ENCODE data around the gene ASGR2.

ASGR2 gene

GRCh38 chr17:7120123-7120522, 5.5 kb upstream of the ASGR2 start:
- TF ChIP-seq, protein P1, sequence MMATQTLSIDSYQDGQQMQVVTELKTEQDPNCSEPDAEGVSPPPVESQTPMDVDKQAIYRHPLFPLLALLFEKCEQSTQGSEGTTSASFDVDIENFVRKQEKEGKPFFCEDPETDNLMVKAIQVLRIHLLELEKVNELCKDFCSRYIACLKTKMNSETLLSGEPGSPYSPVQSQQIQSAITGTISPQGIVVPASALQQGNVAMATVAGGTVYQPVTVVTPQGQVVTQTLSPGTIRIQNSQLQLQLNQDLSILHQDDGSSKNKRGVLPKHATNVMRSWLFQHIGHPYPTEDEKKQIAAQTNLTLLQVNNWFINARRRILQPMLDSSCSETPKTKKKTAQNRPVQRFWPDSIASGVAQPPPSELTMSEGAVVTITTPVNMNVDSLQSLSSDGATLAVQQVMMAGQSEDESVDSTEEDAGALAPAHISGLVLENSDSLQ (IDR thresholded peaks at IDR 0.05) = no peak
- ChIA-PET POLR2A (no interaction called here), CTCF (interaction anchor here (0.7 kb wide), 1 partner anchor 12 kb away, joined by 3 read pairs; no protein-coding TSS in a partner anchor)
- DNase-seq (ENCODE audit: extremely low spot score) = no peak

DNA sequence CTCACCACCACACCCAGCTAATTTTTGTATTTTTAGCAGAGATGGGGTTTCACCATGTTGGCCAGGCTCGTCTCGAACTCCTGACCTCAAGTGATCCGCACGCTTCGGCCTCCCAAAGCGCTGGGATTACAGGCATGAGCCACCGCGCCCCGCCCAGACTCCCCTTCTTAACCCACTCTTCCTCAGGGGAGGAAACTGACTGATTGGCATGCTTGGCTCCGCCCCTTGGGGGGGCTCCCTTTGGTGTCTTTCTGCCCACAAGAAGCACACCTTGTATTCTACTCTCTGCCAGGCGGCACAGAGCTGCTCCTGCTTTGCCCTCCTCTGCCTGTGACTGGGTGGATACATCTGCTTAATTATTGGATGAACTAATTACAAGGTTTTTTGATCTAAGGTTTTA, 4.7 kb upstream of the ASGR2 start:
- no peak for DNase-seq (ENCODE audit: extremely low spot score)
- ChIA-PET CTCF (no interaction called here), POLR2A (no interaction called here)
- TF ChIP-seq, protein P1 (IDR thresholded peaks at IDR 0.05) = 0 out of 2 replicates have a peak, but pooled peaks have one; percentile 19
- no peak for TF ChIP-seq FOXM1 (IDR thresholded peaks at IDR 0.05; ENCODE audit: borderline replicate concordance)

DNA sequence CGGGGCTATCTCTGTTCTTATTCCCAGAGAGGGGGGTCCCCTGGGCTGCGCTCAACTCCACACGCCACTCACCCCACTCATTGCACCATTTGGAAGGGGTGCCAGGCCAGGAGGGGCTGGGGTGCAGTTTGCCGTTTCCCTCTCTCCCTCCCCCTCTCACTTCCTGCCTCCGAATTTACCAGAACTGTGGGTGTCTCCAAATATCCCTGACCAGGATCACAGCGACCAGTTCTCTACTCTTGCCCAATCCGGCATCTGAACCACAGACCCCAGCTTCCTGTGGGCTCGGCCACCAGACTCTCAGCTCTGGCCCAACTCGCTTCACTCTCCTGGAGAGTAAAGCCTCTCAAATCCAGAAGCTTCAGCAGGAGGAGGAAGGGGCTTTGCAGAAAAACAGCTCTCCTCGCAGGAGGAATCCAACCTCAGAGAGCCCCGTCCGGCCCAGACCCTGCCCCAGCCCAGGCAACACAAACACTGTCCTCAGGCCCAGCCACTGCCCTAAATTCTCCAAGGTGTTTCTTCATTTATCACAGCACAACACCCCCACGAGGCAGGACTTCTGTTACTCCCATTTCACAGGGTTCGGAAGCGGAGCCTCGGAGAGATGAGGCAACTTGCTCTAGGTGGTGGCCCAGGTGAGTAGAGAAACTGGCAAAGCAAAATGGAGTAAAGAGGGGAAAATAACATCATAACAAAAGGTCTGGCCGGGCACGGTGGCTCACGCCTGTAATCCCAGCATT, 423 bp upstream of the ASGR2 start:
- ChIA-PET POLR2A (no interaction called here), CTCF (no interaction called here)
- TF ChIP-seq FOXA1 (IDR thresholded peaks at IDR 0.05) (no peak), TARDBP (IDR thresholded peaks at IDR 0.05) (no peak), BHLHE40 (IDR thresholded peaks at IDR 0.05; ENCODE audit: borderline replicate concordance) (no peak), L3MBTL2 (conservative IDR thresholded peaks at IDR 0.05) (no peak), ELF4 (IDR thresholded peaks at IDR 0.05) (no peak), CTBP1 (IDR thresholded peaks at IDR 0.05; ENCODE audit: borderline replicate concordance) (no peak), ARNT (IDR thresholded peaks at IDR 0.05) (no peak), NFRKB (IDR thresholded peaks at IDR 0.05) (no peak), SP1 (IDR thresholded peaks at IDR 0.05) (no peak), HDGF (IDR thresholded peaks at IDR 0.05; ENCODE audit: borderline replicate concordance) (no peak), SUZ12 (IDR thresholded peaks at IDR 0.05) (no peak)
- TF ChIP-seq, protein P1 (IDR thresholded peaks at IDR 0.05) = no peak
- no peak for DNase-seq (ENCODE audit: extremely low spot score)

GRCh38 chr17:7113273-7114071, 1.1 kb downstream of the ASGR2 start:
- POLR2A ChIA-PET = no interaction called here
- CTCF ChIA-PET = no interaction called here
- DNase-seq (ENCODE audit: extremely low spot score) = no peak
- peak; percentile 52; the same call in 1 of the 2 replicates for TF ChIP-seq TARDBP (IDR thresholded peaks at IDR 0.05)
- TF ChIP-seq ZNF384 (IDR thresholded peaks at IDR 0.05) = no peak
- peak; percentile 35; the same call in 1 of the 2 replicates for TF ChIP-seq CTBP1 (IDR thresholded peaks at IDR 0.05; ENCODE audit: borderline replicate concordance)

- DNase-seq (ENCODE audit: extremely low spot score) = no peak
- no peak for TF ChIP-seq ZNF384 (IDR thresholded peaks at IDR 0.05)
- no peak for TF ChIP-seq SP1 (IDR thresholded peaks at IDR 0.05)
- TF ChIP-seq ELF4 (IDR thresholded peaks at IDR 0.05) = no peak
- TF ChIP-seq SUZ12 (IDR thresholded peaks at IDR 0.05) = no peak
- TF ChIP-seq FOXA1 (IDR thresholded peaks at IDR 0.05) = no peak
- TF ChIP-seq NFRKB (IDR thresholded peaks at IDR 0.05) = no peak
- TF ChIP-seq, protein P1 (IDR thresholded peaks at IDR 0.05) = no peak
- TF ChIP-seq HDGF (IDR thresholded peaks at IDR 0.05; ENCODE audit: borderline replicate concordance) = no peak
- TF ChIP-seq FOXK2 (IDR thresholded peaks at IDR 0.05) = no peak
- ChIA-PET POLR2A (no interaction called here), CTCF (no interaction called here)
Observed at GRCh38 chr17:7112510-7113108, 2.0 kb downstream of the ASGR2 start.

GRCh38 chr17:7111784-7112509, 2.7 kb downstream of the ASGR2 start:
- no peak for TF ChIP-seq FOXA1 (IDR thresholded peaks at IDR 0.05)
- TF ChIP-seq BHLHE40 (IDR thresholded peaks at IDR 0.05; ENCODE audit: borderline replicate concordance) = no peak
- no peak for TF ChIP-seq L3MBTL2 (conservative IDR thresholded peaks at IDR 0.05)
- TF ChIP-seq CTBP1 (IDR thresholded peaks at IDR 0.05; ENCODE audit: borderline replicate concordance) = no peak
- TF ChIP-seq SUZ12 (IDR thresholded peaks at IDR 0.05) = no peak
- TF ChIP-seq NFRKB (IDR thresholded peaks at IDR 0.05) = no peak
- no peak for TF ChIP-seq HDGF (IDR thresholded peaks at IDR 0.05; ENCODE audit: borderline replicate concordance)
- TF ChIP-seq LEF1 (IDR thresholded peaks at IDR 0.05; ENCODE audit: borderline replicate concordance) = no peak
- no peak for TF ChIP-seq TARDBP (IDR thresholded peaks at IDR 0.05)
- TF ChIP-seq, protein P1 (IDR thresholded peaks at IDR 0.05) = no peak
- no peak for TF ChIP-seq FOXM1 (IDR thresholded peaks at IDR 0.05; ENCODE audit: borderline replicate concordance)
- TF ChIP-seq ARNT (IDR thresholded peaks at IDR 0.05) = no peak
- no peak for TF ChIP-seq ELF4 (IDR thresholded peaks at IDR 0.05)
- TF ChIP-seq FOXK2 (IDR thresholded peaks at IDR 0.05) = no peak
- no peak for TF ChIP-seq SP1 (IDR thresholded peaks at IDR 0.05)
- TF ChIP-seq ZNF384 (IDR thresholded peaks at IDR 0.05) = no peak
- ChIA-PET CTCF (no interaction called here), POLR2A (no interaction called here)
- DNase-seq (ENCODE audit: extremely low spot score) = no peak
